Hematopoietic multipotent progenitor cell treated with erythropoietin and hydrocortisone succinate and interleukin-3 and kit ligand, for 4 days (in vitro differentiated cells): ENCODE measurements around the gene CASP10.
"Not testable (repeated sequence)": the region's sequence is repeated elsewhere in the genome, so short reads cannot be mapped to it uniquely, and the experiment has no call there.

Experiments used
- DNase-seq: peaks from one replicate; pipeline ENCODE4 v3.0.0-alpha.2; 2015

CASP10 gene, protein sequence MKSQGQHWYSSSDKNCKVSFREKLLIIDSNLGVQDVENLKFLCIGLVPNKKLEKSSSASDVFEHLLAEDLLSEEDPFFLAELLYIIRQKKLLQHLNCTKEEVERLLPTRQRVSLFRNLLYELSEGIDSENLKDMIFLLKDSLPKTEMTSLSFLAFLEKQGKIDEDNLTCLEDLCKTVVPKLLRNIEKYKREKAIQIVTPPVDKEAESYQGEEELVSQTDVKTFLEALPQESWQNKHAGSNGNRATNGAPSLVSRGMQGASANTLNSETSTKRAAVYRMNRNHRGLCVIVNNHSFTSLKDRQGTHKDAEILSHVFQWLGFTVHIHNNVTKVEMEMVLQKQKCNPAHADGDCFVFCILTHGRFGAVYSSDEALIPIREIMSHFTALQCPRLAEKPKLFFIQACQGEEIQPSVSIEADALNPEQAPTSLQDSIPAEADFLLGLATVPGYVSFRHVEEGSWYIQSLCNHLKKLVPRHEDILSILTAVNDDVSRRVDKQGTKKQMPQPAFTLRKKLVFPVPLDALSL

DNA sequence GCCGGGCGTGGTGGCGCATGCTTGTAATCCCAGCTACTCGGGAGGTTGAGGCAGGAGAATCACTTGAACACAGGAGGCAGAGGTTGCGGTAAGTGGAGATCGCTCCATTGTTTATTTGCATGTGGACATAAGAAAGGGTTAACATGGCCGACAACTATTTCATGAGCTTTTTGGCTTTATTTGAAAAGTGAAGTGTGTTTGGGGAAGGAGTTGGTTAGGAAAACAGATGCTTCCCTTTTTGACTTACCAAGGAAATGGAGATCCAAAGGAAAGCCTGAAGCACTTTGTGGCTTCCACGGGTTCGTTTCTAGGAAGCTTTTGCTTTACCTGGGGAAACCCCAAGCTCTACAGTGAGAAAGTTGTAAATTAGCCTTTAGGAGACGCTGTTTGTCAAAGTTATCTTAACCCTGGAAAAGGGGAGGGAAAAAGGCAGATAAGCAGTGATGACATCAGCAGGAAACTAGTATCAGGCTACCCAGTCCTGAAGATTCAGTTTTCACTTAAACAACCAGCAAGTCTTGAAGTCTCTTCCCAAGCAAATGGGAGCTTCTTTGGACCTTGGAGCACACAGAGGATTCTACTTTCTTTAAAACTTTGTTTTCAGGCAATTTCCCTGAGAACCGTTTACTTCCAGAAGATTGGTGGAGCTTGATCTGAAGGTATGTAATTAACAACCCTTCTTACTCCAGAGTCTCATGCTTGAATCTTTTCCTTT is at the start of gene CASP10:
Gene CASP10, plus strand, starts transcription at position 492 of the 715 bp plus-strand sequence. CDS start 2,637 bp downstream, outside the sequence.
- DNase-seq: peak; percentile 95

DNA sequence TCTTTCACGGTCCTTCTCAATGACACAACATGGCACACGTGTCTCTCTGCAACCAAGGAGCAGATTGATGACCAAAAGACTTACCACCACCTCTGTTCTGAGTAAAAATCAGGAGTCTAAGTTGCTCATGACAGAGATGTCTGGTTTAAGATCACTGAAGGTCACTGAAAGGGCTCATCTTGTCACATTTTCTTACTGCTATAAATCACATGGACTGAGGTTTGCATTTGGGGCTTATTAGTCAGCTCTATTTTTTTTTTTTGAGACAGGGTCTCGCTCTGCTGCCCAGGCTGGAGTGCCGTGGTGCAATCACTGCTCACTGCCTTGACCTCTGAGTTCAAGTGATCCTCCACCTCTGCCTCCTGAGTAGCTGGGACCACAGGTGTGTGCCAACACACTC is 47.6 kb upstream of the CASP10 start:
- no peak for DNase-seq

DNA sequence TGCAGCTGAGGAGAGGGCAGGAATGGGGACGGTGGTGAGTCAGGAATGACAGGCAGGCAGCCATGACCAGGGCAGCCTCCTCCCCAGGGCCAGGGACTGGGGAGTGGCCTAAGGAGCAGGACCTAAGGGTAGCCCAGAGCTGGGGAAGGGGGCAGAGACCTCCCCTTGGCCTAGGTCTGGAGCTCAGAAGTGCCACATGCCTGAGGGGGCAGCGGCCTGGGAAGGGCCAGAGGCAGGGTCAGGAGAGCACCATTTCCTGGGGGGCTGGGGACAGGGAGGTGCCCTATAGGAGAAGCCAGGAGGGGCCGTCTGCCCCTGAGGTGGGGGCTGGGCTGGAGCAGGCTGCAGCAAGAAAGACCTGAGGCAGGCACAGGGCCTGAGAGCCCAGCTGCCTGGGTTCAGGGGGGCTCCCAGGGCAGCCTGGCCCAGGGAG is 46.0 kb upstream of the CASP10 start:
- DNase-seq: no peak

GRCh38 chr2:201137505-201138400 is 45.2 kb upstream of the CASP10 start:
- DNase-seq: no peak

DNA sequence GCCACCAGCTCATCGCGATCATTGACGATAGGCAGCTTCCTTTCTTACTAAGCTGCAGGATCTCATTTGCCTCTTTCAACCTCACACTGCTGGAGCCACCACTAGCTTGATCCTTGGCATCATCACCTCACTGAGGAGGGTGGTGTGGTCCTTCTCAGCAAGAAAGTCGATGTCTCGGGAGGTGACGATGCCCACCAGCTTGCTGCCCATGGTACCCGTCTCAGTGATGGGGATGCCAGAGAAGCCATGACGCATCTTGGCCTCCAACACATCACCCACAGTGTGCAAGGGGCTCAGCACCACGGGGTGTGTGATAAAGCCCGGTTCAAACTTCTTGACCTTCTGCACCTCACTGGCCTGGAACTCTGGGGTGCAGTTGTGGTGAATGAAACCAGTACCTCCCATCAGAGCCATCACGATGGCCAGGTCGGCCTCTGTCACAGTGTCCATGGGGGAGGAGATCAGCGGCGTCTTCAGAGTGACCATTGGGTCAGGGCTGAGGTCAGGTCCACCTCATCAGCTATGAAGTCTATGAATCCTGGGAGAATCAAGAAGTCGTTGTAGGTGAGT is 44.5 kb upstream of the CASP10 start:
- no peak for DNase-seq

DNA sequence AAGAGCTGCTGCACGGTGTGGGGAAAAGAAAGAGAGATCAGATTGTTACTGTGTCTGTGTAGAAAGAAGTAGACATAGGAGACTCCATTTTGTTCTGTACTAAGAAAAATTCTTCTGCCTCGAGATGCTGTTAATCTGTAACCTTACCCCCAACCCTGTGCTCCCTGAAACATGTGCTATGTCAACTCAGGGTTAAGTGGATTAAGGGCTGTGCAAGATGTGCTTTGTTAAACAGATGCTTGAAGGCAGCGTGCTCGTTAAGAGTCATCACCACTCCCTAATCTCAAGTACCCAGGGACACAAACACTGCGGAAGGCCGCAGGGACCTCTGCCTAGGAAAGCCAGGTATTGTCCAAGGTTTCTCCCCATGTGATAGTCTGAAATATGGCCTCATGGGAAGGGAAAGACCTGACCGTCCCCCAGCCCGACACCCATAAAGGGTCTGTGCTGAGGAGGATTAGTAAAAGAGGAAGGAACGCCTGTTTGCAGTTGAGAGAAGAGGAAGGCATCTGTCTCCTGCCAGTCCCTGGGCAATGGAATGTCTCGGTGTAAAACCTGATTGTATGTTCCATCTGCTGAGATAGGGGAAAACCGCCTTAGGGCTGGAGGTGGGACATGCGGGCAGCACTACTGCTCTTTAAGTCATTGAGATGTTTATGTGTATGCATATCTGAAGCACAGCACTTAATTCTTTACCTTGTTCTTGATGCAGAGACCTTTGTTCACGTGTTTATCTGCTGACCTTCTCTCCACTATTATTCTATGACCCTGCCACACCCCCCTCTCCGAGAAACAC is 43.8 kb upstream of the CASP10 start:
- peak; percentile 50 for DNase-seq

- no peak for DNase-seq
Measured at GRCh38 chr2:201139836-201140604, 42.9 kb upstream of the CASP10 start.

GRCh38 chr2:201144101-201145051 is 38.6 kb upstream of the CASP10 start:
- no peak for DNase-seq

DNA sequence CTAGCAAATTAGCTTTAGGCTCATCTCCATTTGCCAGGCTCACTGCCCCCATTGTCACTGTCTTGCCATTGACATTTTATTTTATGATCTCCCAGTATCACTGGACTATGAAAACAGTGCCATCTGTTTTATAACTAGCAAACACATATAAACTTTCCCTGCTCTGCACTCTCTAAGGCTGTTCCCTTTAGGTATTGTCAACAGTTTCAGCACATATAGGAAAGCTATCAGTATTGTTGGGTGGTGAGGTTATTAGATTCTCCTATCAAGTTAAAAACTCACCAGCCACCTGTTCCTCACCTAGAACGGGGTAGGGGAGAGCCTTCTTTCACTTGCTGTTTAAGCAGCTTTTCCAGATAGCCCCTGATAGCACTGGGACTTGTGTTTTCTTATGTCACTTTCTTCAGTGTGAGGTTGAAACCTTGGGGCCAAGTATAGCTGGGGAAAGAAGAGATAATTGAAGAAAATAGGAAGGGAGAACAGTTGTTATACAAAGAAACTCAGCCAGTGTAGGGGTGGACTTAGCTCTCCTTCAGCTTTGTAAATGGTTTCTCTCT is 34.4 kb upstream of the CASP10 start:
- no peak for DNase-seq

DNA sequence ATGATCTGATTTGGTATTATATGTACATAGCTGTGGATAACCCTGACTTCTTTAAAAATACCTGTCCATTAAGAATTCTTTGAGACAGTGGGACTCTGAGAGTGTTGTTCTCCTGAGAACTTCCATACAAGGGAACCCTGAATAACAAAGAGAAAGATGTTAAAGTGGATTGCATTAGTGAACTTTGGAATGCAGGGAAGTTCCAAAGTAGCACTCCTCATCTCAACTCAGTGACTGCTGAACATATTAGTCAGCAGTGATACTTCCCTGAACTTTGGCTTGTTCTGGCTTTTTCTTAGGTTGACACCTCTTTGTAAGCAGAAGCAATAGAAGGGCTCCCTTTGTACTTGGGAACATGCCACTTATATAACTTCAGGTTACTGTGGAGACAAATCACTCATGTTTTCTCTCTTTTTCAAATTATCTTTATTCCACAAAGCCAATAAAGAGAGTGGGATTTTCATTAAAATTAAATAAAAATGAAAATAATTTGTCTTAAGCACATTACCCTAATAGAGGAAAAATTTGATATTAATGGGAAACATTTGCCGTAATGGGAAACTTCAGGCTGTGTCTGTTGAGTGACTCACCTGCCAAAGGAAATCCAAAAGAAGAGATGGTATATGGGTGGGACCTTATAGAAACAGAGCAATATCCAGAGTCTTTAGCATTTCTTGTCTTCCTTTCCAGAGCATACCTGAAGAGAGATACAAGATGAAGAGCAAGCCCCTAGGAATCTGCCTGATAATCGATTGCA is 33.7 kb upstream of the CASP10 start:
- no peak for DNase-seq

DNA sequence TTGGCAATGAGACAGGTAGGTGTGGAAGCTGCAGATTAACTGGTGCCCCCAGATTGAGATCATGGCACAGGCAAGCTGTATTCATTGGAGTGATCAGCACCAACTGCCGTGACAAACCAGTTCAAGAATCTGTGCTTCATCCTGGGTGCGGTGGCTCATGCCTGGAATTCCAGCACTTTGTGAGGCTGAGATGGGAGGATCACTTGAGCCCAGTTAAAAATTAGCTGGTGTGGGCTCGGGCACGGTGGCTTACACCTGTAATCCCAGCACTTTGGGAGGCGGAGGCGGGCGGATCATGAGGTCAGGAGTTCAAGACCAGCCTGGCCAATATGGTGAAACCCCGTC is 33.1 kb upstream of the CASP10 start:
- not testable (repeated sequence) for DNase-seq

GRCh38 chr2:201150454-201151020 is 32.4 kb upstream of the CASP10 start:
- peak; percentile 78 for DNase-seq

GRCh38 chr2:201151127-201151981 is 31.6 kb upstream of the CASP10 start:
- DNase-seq: peak; percentile 76

DNA sequence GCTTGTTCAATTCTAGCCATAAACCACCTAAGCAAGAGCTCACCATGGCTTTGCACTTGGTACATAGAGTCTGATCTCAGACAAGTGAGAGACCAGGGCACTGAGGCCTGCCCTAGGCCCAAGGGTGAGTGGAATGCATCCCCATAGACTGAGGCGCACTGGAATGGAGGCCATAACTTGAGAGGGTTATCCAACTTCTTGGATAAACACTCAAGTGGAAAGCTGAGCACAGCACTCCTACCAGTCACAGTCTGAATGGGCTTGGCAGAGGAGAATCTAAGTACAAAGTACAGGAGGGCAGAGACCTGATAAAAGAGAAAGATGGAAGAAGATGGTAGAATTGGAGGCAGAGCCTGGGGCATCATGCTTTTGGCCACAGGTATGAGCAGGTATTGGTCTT is 30.4 kb upstream of the CASP10 start:
- DNase-seq: no peak

- peak; percentile 80 for DNase-seq
Measured at GRCh38 chr2:201152999-201153815, 29.7 kb upstream of the CASP10 start.
